Stimulated activated CD4-positive, alpha-beta T cell treated with anti-CD3 and anti-CD28 coated beads, Interleukin-4, amount 100 ng/mL, for 48 hours (primary cell): ENCODE data around the gene DCDC1.

ENCODE experiments used
- DNase-seq, 2 donors: peaks; one replicate each; pipeline ENCODE4 v3.0.0-alpha.2; 2020; ENCODE audit warnings: low read depth in 2 of 2

DCDC1 gene

DNA sequence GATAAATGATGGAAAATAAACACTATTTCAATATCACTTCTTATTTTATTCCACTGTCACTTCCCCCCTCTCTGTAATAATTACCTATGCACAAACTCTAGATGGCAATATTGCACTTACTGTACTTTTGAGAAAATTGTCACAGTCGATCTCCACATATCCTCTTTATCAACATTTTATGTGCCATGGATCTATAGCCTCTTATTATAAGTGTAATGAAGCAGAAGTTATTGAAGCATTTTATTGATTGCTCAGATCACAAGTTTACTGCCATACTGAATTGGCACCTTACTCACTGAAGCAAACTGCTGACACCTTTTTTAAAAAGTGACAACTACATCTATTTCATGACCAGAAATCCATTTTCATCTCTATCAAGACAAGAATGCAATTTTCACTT, 133.4 kb downstream of the DCDC1 start:
- no peak for DNase-seq

DNA sequence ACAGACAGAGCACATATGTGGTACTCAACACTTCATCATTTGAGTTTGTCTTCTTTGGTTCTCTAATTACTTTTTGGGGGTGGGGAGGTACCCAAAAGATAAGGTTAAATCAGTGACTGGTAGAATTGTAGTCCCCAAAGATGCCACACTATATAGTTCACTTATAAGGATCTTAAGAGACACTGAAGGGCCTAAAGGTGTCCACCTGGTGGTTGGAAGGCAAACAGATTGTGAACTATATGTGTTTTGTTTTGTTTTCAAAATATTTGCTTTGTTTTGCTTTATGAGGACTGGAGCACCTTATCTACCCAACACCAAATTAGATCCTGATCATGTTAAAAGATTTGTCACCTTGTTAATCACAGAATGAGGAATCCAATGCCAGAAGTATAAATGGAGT, 136.1 kb downstream of the DCDC1 start:
- DNase-seq, result no peak

DNA sequence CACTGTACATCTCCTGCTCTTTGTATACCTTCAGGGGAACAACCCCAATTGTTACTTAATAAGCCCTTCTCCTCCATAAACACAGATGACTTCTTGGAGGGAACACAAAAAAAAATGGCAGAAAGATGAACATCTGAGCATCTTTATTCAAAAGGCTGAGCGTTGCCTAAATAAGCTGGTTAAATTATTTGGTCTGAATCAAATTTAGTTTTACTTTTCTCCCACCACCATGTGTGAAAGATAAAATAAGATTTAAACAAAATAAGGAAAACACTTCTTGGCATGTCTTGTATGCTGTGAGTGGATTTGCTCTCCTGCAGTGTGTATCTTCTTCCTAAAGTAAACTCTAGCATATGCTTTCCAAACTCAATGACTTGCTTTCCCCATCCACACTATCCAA, 137.9 kb downstream of the DCDC1 start:
- no peak for DNase-seq

DNA sequence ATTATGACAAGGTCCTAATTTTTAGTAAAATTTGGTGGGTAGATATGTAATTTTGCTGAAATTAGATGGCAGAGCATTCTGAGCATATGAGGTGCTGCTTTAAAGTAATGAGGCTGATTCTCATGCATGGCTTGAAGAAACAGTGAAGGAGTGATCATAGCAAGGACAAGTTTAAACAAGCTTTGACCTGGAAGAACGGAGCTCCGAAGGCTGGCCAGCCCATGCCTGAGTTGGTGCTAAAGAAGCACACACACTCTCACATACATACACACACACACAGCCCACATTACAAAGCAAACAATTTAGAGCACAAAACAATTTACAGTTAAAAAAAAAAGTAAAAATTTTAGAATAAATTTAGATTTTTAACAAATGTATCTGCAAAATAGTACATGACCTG, 150.7 kb downstream of the DCDC1 start:
- no peak for DNase-seq

DNA sequence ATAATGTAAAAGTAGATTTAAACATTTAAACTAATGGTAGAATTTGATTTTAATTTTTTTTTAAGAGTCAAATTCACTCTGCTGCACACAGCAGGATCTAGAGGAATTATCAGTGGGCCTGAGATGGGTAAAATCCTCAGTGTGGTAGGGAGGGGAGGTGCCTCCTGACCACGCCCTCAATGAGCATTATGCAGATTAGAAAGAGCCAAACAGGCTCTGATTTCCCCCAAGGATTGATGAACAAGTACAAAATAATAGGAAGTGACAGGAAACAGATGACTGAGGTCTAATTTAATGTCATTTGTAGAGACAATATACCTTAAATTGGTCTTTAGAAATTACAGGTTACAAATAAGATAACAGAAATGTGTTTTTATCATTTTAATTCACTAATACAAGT, 155.2 kb downstream of the DCDC1 start:
- no peak for DNase-seq

DNA sequence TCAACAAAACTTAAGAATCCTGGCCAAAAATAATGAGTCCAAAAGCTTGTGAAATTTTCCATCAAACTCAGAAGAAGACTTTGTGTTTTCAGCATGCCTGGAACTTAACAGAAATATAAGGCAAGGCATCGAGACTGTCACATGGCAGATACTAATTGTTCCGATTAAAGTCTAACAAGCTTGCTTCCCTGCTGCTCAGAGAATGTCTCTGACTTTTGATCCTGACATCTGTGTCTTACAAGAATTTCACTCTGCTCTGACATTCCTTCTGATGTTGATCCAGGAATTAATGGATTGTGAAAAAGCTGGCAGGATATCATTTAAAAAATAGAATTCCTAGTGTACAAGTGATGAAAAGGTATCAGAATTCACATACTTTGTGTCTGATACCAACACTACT, 170.2 kb downstream of the DCDC1 start:
- no peak for DNase-seq

DNA sequence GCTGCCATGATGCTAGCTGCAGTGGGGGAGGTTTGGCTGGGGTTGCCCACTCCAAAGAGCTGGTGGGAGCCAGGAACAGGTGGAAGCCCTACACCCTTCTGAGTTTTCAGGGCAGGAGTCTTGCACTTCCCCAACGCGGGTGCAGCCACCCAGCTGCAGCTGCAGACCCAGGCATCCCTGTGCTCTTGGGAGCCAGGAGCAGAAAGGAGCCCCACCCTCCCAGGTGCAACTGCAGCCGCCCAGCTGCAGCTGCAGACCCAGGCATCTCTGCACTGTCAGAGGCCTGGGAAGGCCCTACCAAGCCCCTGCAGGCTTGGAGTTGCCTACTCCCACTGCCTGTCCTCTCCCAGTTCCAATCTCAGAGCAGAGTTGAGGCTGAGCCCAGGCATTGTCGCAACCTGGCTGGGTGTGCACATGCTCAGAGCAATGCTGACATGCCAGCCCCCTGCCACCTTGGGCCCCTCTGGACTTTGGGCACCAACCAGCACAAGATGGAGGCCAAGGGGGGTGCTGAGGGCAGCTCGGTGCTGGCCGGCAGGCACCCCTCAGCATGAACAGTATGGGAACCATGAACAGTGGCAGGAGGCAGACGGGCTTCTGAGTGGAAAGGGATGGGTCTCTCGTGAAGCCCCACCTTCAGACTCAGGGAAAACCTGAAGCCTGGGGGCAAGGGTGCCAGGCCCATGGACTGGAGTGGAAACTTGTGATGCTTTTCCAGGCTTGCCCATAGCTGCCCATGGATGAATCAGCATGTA, 195.4 kb downstream of the DCDC1 start:
- DNase-seq, result no peak

DNA sequence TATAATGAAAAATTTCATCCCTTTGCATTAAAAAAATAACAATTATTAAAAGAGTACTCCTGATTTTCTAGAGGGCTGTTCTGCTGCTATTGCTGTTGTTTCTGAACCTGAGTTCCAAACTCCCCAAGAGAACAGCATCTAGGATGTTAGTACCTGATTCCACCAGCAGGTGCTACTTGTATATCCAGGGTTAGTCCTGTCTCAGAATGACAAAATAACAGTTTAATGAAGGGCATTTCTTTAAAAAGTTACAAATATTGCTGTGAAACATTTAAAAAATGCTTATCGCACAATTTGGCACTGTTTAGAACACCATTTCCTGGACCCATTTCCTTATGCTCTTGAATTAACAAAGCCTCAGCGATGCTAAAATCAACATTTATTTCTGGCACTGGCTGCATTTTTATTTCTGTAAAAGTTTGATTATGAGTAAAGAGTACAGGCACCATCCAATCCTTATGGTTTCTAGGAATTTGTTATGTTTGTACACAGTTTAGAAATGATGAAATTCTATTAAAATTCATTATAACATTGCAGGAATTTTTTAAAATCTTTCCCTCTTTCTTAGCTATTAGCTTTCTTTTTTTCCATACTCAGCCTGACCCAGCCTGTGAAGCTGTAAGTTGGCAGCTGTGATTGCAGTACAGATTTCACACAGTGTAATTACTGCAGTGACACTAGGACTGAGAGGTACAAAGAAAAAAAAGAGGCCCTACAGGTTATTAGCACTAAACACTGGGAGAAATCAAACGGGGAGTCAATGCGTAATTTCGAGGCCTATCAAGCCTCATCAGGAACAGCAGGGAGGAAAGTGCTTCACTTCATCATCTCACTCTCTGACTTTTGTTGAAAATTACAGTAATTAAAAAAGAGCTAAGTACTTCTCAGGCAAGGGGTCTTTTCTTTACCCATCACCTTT, 208.8 kb downstream of the DCDC1 start:
- no peak for DNase-seq

DNA sequence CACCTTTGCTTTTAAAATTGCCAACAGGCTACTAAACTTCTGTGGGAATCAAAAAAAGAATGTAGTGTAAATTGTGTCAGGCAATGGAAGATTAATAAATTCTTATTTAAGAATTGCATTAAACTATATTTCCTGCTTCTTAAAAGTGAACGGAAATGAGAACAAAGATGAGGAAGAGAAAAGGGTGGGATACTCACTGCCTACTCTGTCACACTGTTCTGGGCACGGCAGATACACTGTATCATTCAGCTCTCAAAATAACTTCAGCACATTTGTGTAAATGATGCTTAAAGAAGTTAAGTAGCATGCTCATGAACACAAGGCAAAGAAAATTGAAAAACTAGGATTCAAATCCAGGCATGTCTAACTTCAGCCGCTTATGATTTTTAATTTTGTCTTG, 218.7 kb downstream of the DCDC1 start:
- DNase-seq, result no peak

DNA sequence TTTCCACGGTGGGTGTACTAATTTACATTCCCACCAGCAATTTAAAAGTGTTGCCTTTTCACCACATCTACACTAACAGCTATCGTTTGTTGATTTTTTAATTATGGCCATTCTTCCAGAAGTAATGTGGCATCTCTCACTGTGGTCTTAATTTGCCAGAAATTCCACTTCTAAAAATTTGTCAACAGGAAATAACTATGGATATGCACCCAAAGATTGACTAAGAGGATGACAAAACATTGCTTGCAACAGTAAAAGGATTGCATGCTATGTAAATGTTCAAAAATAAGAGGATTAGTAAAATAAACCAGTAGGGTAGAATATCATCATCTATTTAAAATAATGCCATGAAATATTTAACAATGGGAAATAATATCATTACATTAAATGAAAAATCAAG, 219.5 kb downstream of the DCDC1 start:
- DNase-seq, result no peak

DNA sequence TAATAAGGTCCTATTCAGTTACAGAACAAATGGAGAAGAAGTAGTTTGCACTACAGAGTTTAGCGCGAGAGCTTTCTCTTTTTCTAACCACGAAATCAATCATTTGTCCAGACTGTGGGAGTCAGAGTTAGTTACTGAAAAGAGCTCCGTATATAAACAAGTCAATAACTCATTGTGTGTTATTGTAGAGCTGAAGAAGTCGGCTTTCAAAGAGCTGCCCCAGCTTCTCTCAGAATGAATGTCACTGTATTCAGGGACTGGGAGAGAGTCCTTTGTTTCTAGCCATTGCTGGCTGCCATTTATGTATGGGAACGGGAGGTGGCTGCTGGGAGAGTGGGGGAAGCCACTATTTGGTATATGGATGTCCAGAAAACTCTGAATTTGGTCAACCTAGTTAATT, 227.8 kb downstream of the DCDC1 start:
- DNase-seq, result no peak

DNA sequence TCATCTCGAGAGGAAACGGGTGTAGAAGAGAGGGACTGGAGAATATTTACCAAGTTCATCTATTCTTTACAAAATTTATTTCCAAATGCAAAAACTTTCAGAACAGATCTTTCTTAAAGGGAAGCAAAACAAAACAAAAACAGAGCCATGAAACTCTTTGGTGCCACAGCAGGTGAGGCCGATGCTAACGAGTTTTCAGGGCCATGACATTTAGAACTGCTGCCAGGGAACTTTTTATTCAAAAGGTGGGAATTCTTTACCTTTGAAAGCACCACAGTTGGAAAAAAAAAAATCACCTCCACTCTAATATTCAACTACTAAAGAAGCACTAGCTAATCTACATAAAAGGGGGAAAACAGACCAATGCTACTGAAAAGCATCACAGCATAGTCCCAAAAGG, 230.1 kb downstream of the DCDC1 start:
- DNase-seq, result no peak

DNA sequence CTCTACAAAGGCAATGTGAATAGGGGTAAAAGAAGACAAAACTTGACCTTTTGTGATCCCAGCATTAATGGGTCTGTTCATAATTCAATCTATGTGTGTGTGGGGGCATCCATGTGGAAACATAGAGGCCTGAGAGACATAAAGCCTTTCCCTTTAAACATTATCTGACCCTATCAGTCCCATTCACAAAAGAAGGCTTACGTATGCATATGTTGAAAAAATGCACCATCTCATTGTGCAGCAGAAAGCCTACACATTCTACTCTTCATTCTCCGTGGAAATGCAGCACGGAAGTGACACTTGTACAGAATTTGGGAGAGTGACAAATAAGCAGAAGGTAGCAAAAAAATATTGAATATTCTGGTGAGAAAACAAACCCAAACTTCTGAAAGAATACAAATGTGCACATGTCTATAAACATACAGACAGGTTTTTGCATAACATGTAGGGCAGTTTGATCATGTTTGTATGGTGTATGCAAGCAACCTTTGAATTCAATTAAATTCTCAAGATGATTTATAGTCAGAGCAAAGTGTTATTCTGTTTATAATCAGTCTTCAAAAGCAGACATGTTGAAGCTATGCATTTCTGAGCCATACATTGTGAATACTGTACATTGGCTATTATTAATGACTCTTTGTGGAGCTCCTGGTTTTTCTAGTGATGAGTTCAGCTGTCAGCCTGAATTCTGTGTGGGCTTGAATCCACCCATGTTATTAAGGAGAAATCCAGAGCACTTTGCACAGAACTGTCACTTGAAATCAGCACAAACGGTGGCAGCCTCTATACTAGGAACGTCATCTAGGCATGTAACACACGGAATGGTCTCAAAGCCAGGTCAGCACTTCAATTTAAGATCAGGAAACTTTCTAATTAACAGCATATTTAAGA, 236.8 kb downstream of the DCDC1 start:
- no peak for DNase-seq

DNA sequence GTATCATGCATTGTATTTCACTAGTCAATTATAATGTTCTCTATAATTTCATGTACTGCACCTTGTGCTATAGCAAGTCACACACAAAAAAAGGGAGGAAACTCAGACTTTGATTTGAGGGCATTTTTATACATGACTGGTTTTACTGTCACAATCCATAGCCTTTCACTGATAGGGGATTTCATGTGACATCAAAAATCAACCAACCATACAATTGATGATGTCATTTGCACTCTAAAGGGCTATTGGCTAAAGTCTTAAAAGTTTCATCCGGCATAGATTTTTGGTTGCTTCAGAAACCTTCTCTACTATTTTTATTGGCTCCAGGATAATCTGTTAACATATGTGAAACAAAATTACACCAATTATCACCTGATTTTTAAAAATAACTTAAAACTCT, 237.8 kb downstream of the DCDC1 start:
- DNase-seq, result no peak

DNA sequence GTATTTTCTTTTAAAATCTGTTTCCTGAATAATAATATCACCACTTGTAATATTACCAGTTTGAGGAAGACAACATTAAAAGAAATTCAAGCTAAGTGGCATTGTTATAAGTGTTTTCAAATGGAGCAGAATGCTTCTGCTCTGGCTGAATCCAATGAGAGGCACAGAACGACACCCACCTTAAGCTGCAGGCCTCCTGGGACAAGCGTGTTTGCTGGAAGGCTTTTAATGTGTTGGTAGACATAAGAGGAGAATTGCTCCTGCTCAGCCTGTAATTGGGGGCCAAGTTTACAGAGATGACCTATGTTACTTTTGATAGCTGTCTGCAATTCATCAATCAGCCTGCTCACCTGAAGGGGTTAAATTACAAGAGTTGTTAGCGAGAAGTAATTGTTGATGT, 242.2 kb downstream of the DCDC1 start:
- DNase-seq, result no peak

DNA sequence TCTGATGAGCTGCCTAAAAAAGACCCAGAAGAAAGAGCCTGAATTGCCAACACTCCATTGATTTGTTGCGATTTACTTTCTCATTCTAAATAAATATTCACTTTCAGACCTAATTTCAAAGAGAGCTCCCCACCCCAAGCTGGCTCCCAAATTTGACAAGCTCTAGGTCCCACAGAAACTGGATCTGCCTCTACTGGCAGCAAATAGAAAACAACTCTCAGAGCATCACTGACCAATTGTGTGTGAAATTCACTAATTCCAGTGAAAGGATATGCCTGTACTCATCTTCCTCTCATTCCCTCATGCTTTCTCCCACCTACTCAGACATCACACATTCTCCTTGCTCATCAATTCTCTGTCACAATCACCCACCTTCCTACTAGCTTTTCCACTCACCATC, 249.1 kb downstream of the DCDC1 start:
- DNase-seq, result no peak

DNA sequence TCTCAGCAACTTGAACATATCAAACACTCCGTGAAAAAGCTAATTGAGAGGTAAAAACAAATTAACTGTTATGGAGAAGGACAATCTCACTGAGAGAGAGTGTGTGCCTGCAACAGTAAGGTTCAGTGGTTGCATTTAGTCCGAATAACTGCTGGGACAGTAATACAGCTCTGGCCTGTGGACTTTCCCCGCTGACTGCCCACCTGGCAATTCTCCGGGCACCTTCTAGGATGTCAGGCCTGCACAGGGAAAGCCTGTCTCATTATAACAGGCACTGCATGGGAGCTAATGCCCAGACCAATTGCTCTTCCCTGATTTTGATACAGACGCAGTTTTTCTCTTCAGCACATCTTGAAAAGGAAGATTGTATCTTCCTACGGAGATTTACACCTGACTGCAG, 251.0 kb downstream of the DCDC1 start:
- no peak for DNase-seq

DNA sequence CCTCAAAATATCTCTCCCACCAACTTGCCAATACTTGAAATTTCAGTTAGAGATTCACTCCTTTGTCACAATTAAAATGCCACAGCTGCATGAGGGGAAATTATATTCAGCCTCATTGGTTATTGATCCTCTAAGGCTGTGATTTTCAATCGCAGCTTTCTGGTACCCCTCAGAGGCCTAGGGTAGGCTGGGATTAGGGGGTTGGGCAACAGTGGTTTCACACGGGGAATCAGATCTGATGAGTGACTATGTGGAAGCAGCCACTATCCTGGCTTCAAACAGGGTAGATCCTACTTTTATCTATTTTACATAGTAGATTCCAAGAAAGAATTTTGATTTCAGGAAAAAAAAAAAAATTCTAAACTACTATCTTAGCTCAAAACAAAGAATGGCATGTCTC, 252.5 kb downstream of the DCDC1 start:
- no peak for DNase-seq

DNA sequence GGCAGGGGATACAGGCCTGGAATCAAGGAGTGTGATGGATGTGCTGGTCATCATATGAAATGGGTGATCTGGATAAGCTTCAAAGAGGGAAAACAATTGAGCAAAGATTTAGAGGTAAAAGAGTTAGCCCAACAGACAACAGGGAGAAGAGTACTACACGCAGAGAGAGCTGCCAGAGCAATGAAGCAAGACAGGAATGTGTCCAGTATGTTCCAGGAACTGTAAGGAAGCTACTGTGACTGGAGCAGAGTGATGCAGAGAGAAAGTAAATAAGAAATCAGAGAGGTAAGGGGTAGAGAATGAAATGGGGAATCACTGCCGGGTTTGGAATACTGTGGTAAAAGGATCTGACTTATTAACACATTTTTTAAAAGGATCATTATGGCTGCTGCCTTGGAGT, 255.1 kb downstream of the DCDC1 start:
- DNase-seq, result no peak

DNA sequence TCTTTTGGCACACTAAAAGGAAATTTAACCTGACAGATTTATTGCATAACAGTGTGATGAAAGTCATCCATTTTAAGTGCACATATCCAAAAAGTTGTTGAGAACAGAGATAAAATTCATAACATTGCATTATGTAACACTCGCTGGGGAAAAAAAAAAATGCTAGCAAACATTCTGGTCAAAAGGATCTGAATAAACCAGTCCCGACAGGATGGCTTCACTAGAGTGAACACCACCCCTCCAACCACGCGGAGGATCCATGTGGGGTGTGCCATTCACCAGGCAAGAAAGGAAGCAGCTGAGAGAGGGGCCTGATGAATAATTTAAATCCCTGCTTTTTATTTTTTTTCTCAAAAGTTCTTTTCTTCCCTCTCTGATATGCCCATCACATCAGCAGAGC, 258.7 kb downstream of the DCDC1 start:
- DNase-seq, result no peak

DNA sequence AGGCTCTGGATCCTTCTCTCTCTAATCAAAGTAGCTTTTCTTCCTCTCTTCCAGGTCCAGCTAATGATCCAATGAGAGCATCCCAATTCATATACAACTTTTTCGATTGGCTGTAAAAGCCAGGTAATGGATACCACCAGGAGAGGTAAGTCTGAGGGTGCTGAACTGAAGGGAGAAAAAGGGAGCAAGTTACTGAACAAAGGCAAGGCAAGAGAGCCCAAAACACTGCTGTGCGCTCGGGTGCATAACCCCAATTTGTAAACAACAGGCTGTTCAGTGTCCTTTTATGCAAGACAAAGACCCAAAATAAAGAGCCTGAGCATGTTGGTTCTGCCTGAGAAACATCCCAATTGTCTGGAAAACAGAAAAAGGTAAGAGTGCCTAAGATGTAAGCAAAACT, 260.1 kb downstream of the DCDC1 start:
- no peak for DNase-seq

DNA sequence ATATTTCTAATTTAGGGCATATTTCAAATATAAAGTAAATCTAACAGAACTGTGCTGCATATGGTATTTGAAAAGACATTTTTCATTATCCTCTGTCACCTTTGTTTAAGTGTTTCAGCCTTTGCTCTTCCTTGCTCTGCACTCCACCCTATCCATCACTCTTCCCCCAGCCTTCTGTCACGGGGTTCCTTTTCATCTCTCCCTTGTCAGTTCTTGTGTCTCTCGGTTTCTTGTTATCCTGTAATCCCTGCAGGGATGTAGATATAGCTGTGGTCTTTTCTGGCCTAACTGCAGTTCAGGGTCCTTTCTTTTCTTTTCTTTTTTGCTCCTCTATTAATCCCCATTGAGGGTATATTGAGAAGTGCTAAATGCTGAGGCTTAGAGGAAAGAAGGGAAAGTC, 261.9 kb downstream of the DCDC1 start:
- DNase-seq, result no peak
